Upper lobe of left lung (tissue), 6 donors: ENCODE measurements around the gene SLC39A6. TPM values are rescaled to one million over a fixed set of nuclear protein-coding genes. Genes with fewer than 3 reads are reported as not detected.
"Not testable (repeated sequence)": the region's sequence is repeated elsewhere in the genome, so short reads cannot be mapped to it uniquely, and the experiment has no call there.

Experiments used
- ATAC-seq, 2 donors: fragments of 200-7000 bp; cut with Tn5 transposase; one replicate each; pipeline ENCODE4 v1.9.1; 2022; ENCODE audit warnings: mild to moderate bottlenecking in 2 of 2, moderate library complexity in 2 of 2; ENCODE audit not compliant: low FRiP score in 2 of 2
- DNase-seq, 2 donors: peaks; one replicate each; pipeline ENCODE4 v3.0.0-alpha.2; 2019 to 2020
- H3K27ac ChIP-seq, 4 donors: fragments of 200-600 bp; sonication (generic); one replicate each; pipeline ENCODE4 v1.5.1; 2016 to 2019
- H3K27me3 ChIP-seq, 4 donors: fragments of 200-600 bp; sonication (generic); one replicate each; pipeline ENCODE4 v1.5.1; 2017 to 2019
- H3K36me3 ChIP-seq, 4 donors: fragments of 200-600 bp; sonication (generic); one replicate each; pipeline ENCODE4 v1.5.1; 2016 to 2019
- H3K4me1 ChIP-seq, 4 donors: fragments of 200-600 bp; sonication (generic); one replicate each; pipeline ENCODE4 v1.5.1; 2018 to 2019
- H3K4me3 ChIP-seq, 4 donors: fragments of 200-600 bp; sonication (generic); one replicate each; pipeline ENCODE4 v1.5.1; 2017 to 2019; ENCODE audit warnings: mild to moderate bottlenecking in 2 of 4, moderate library complexity in 1 of 4
- H3K9me3 ChIP-seq, 4 donors: fragments of 200-600 bp; sonication (generic); one replicate each; pipeline ENCODE4 v1.5.1; 2018 to 2019
- CTCF ChIP-seq, 6 experiments: fragments of 450-650 bp in 4 of 6; fragments of 200-600 bp in 2 of 6; sonication (generic) in 2 of 6; IDR thresholded peaks; one replicate each; pipeline ENCODE4 v1.5.1; 2016 to 2019; ENCODE audit warnings: antibody characterized with exemption in 6 of 6
- EP300 ChIP-seq, 4 donors: sonication (generic); formaldehyde crosslinking; IDR thresholded peaks; one replicate each; pipeline ENCODE4 v1.5.1; 2017; ENCODE audit warnings: antibody characterized with exemption in 4 of 4, control low read depth in 2 of 4
- POLR2A ChIP-seq, 4 donors: fragments of 450-650 bp; IDR thresholded peaks; one replicate each; pipeline ENCODE4 v1.5.1; 2016 to 2017; ENCODE audit warnings: antibody characterized with exemption in 4 of 4, mild to moderate bottlenecking in 2 of 4
- POLR2AphosphoS5 ChIP-seq, 2 donors: sonication (generic); formaldehyde crosslinking; IDR thresholded peaks; one replicate each; pipeline ENCODE4 v1.5.1; 2017; ENCODE audit warnings: antibody characterized with exemption in 2 of 2
- WGBS, 2 donors: methylation state at CpG; one replicate each; pipeline ENCODE4 v1.1.5; 2017 to 2018; 5-methylcytosine and 5-hydroxymethylcytosine counted together
- total RNA-seq, 6 donors: library from RNA; depleted of rRNA in 4 of 6; stranded (reverse); fragments of >200 nt in 4 of 6; gene quantifications; one replicate each; pipeline versions ENCODE4 v1.1.0 to v1.2.1, GENCODE V29; 2016 to 2021
- donor health status: DM: no; HTN: no; CAD: no; lungs with moderate emphysema.
- donor health status: DM: no; HTN: yes; CAD: no; lungs with severe emphysema.

Gene SLC39A6
- total RNA-seq, 6 donors from 2014 or later: 10.0 to 39.6 (median 22.7) TPM

- Histone ChIP-seq H3K4me3 (no peak overlapping the region), H3K27me3 (no peaks in the 10 kb centered on the region), H3K9me3 (no peaks in the 10 kb centered on the region), H3K36me3 (peaks cover 8 to 70% (median 39%) of the 10 kb centered on the region in 4 donors), H3K4me1 (peaks cover 3 to 11% (median 7%) of the 10 kb centered on the region in 4 donors), H3K27ac (no peak overlapping the region)
- DNase-seq (no peak), ATAC-seq (no peak)
- TF ChIP-seq CTCF (IDR thresholded peaks at IDR 0.05) (no peak), POLR2AphosphoS5 (IDR thresholded peaks at IDR 0.05) (no peak), POLR2A (IDR thresholded peaks at IDR 0.05) (no peak), EP300 (IDR thresholded peaks at IDR 0.05) (no peak)
- WGBS, 2 donors: 88 to 100% methylated on average over 1 of the region's 1 CpG
Observed at GRCh38 chr18:36175481-36175880, 46.3 kb upstream of the SLC39A6 start.

- TF ChIP-seq POLR2AphosphoS5 (IDR thresholded peaks at IDR 0.05) (no peak), CTCF (IDR thresholded peaks at IDR 0.05) (no peak), POLR2A (IDR thresholded peaks at IDR 0.05) (no peak), EP300 (IDR thresholded peaks at IDR 0.05) (no peak)
- 82 to 87% methylated on average over 5 of the region's 5 CpGs for whole genome bisulfite sequencing, 2 donors
- H3K36me3 ChIP-seq: peaks cover 16 to 91% (median 51%) of the 10 kb centered on the region in 4 donors
Observed at GRCh38 chr18:36169938-36170337, 40.8 kb upstream of the SLC39A6 start.

GRCh38 chr18:36168296-36168695 lies 39.2 kb upstream of the SLC39A6 start:
- not testable (repeated sequence) for H3K4me3 ChIP-seq, H3K27me3 ChIP-seq

More at GRCh38 chr18:36169938-36170337, 40.8 kb upstream of the SLC39A6 start:
- Histone ChIP-seq H3K4me3 (no peak overlapping the region), H3K4me1 (no peaks in the 10 kb centered on the region), H3K27me3 (no peaks in the 10 kb centered on the region), H3K9me3 (no peaks in the 10 kb centered on the region), H3K27ac (no peak overlapping the region)
- peak in 1 of 2 donors; percentile 29 for ATAC-seq
- DNase-seq: no peak

GRCh38 chr18:36167692-36168218 lies 38.6 kb upstream of the SLC39A6 start:
- DNase-seq (no peak), ATAC-seq (no peak)
- 96 to 98% methylated on average over 3 of the region's 3 CpGs for WGBS, 2 donors
- Histone ChIP-seq H3K27ac (no peak overlapping the region), H3K9me3 (no peaks in the 10 kb centered on the region), H3K4me1 (no peaks in the 10 kb centered on the region), H3K27me3 (no peaks in the 10 kb centered on the region), H3K36me3 (peaks cover 15 to 91% (median 48%) of the 10 kb centered on the region in 4 donors), H3K4me3 (no peak overlapping the region)
- TF ChIP-seq POLR2AphosphoS5 (IDR thresholded peaks at IDR 0.05) (no peak), CTCF (IDR thresholded peaks at IDR 0.05) (no peak), EP300 (IDR thresholded peaks at IDR 0.05) (no peak), POLR2A (IDR thresholded peaks at IDR 0.05) (no peak)

More at GRCh38 chr18:36168296-36168695, 39.2 kb upstream of the SLC39A6 start:
- H3K4me1 ChIP-seq, ATAC-seq, H3K9me3 ChIP-seq, DNase-seq, H3K27ac ChIP-seq: not testable (repeated sequence)
- 80% methylated on average over 3 of the region's 3 CpGs for WGBS, 2 donors
- peaks cover 21 to 91% (median 47%) of the 10 kb centered on the region in 4 donors for H3K36me3 ChIP-seq

GRCh38 chr18:36162981-36163380 lies 33.8 kb upstream of the SLC39A6 start:
- ATAC-seq: no peak
- H3K27me3 ChIP-seq: no peaks in the 10 kb centered on the region
- DNase-seq: no peak
- TF ChIP-seq POLR2AphosphoS5 (IDR thresholded peaks at IDR 0.05): no peak
- TF ChIP-seq CTCF (IDR thresholded peaks at IDR 0.05): no peak
- no peak for TF ChIP-seq EP300 (IDR thresholded peaks at IDR 0.05)
- no peak for TF ChIP-seq POLR2A (IDR thresholded peaks at IDR 0.05)
- peaks cover 31 to 92% (median 45%) of the 10 kb centered on the region in 4 donors for H3K36me3 ChIP-seq
- H3K9me3 ChIP-seq: no peaks in the 10 kb centered on the region
- 94% methylated on average over 1 of the region's 1 CpG for WGBS, 2 donors
- H3K4me3 ChIP-seq: no peak overlapping the region
- no peaks in the 10 kb centered on the region for H3K4me1 ChIP-seq
- no peak overlapping the region for H3K27ac ChIP-seq
